GM12872 (cell line): ENCODE results near the gene SLC10A6.

Experiments
- TF ChIP-seq, protein P1 (sequence below): IDR thresholded peaks from 3 replicates; pipeline ENCODE4 v1.5.1; 2011; ENCODE audit warnings: low read depth, mild to moderate bottlenecking, low read length, moderate library complexity; ENCODE audit not compliant: insufficient read depth

SLC10A6 gene

DNA sequence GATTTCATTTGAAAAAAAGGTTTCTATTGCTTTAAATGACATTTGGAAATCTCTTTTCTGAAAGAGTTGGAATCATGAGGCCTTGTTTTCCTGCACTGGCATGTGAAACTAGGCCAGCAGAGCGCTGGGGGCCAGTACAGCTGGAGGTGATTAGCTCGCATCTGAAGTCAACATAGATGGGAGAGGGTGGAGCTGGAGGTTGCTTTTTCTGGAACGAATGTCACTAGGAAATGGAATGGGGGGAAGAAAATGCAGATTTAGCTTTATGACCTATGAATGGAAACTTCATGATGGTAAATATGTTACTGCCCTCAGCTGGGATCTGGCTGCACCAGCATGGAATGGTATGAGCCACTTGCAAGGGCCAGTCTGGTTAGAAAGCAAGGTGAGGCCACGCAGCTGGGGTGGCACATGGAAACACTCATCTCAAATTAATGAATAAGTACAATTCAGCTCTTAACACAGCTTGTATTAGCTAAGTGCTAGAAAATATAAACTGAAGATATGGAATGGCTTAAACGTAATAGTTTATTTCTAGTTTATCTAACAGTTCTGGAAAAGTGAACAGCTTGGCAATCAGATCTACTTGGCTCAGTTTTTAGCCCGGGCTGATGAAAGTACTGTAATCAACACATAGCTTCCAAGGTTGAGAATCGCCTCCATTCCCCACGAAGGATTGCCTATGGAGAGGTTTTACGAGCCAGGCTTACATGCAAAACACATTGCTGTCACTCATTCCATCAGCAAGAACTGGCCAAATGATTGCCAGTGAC lies 32.5 kb downstream of the SLC10A6 start:
- TF ChIP-seq, protein P1, sequence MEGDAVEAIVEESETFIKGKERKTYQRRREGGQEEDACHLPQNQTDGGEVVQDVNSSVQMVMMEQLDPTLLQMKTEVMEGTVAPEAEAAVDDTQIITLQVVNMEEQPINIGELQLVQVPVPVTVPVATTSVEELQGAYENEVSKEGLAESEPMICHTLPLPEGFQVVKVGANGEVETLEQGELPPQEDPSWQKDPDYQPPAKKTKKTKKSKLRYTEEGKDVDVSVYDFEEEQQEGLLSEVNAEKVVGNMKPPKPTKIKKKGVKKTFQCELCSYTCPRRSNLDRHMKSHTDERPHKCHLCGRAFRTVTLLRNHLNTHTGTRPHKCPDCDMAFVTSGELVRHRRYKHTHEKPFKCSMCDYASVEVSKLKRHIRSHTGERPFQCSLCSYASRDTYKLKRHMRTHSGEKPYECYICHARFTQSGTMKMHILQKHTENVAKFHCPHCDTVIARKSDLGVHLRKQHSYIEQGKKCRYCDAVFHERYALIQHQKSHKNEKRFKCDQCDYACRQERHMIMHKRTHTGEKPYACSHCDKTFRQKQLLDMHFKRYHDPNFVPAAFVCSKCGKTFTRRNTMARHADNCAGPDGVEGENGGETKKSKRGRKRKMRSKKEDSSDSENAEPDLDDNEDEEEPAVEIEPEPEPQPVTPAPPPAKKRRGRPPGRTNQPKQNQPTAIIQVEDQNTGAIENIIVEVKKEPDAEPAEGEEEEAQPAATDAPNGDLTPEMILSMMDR: no peak

DNA sequence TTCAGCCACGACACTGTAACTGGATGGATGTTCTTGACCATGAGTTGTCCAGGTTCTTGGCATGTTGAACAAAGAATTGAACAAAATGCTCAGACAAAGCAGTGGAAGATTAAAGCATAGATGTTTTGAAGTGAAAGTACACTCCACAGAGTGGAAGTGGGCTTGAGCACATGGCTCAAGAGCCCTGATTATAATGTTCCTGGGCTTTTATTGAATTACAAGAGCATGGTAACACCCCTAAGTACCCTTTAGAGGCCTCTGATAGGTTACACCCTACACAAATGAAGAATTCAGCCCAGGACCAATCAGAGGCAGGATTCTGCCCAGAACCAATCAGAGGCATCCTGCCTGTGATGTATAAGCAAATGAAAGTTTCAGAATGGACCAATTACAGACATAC lies 33.5 kb downstream of the SLC10A6 start:
- TF ChIP-seq, protein P1: no peak

DNA sequence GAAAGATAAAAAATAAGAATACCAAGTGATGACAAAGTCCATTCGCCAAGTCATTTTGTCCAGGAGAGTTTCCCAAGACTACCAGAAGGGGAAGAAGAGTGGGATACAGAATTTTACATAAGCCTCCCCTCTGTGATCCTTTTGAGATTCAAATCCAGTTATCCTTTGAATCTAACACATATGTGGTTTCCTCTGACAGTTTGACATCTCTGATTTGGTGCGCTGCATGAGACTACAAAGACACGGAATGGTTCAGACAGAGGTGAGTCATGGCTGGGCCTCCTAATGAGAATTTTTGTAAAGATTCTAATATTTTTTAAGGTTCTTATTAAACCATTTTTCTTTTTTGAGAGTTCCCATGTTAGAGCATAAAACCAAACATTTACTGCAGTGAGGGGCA lies 38.3 kb downstream of the SLC10A6 start:
- TF ChIP-seq, protein P1: no peak

DNA sequence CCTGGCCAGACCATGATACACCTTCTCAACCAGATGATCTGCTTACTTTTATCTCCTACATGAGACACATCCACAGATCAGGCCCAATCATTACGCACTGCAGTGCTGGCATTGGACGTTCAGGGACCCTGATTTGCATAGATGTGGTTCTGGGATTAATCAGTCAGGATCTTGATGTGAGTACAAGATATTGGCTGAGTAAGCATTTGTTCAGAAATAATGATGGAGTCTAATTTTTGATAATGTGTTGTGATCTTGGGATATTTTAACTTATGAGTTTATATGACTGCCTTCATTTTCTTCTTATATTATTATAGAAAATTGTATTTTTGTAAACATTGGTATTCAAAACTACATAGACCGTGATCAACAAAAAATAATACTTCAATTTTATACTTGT lies 39.4 kb downstream of the SLC10A6 start:
- TF ChIP-seq, protein P1: no peak

DNA sequence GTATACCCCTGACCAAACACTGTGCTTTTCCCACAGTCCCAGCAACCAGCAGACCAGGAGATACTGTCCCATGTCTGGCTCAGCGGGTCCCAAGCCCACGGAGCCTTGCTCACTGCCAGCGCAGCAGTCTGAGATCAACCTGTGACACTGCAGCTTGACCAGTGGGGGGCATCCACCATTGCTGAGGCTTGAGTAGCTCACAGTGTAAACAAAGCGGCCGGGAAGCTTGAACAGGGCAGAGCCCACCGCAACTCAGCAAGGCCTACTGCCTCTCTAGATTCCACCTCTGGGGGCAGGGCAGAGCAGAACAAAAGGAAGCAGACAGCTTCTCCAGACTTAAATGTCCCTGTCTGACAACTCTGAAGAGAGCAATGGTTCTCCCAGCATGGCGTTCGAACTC lies 58.1 kb downstream of the SLC10A6 start:
- TF ChIP-seq, protein P1: 0 out of 3 replicates have a peak, but pooled peaks have one; percentile 3

DNA sequence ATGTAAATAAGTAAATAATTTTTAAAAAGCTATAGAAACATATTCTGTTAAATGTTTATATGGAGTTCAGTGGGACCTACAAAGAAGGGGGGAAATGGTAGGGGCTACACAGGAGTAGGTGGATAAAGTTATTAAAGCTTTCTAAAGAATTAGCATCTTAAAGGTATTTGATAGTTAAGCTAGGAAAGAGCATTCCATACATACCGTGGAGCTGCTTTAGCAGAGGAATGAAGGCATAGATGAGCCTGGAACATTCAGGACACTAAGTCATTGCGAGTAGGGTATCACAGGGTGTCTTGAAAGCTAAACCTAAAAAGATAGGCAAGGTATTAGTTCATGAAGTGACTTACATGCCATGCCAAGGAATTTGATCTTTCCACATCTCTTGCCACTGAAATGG lies 60.4 kb downstream of the SLC10A6 start:
- TF ChIP-seq, protein P1: no peak

DNA sequence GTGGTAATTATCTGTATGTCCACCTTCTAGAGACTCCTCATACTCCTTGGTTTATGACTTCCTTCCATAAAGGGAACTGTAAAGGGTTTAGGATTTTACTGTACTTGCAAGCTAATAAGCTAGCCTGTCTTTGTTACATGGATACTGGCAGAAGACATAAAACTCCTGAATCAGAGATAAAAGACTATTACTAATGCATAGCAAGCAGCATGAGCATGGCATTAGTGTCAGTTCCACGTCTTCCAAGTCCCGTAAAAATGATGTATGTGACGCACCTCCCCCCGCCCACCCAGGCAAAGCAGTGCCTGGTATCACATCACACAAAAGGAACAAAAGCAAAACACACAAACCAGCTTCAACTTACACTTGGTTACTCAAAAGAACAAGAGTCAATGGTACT lies 71.0 kb downstream of the SLC10A6 start:
- TF ChIP-seq, protein P1: no peak
